H9 (cell line): Measurements from ENCODE around the gene UTP11. TPM values are rescaled to one million over a fixed set of nuclear protein-coding genes. Genes with fewer than 3 reads are reported as not detected.

Experiments
- DNase-seq: peaks from one replicate; pipeline ENCODE4 v3.0.0-alpha.2; 2017
- H2AFZ ChIP-seq: one replicate; pipeline ENCODE4 v1.6.1; 2013; ENCODE audit warnings: mild to moderate bottlenecking, low read length, control low read depth, moderate library complexity
- H2AK5ac ChIP-seq: 2 replicates; pipeline ENCODE4 v1.6.1; 2013; ENCODE audit warnings: low read length, control low read depth, mixed read lengths; ENCODE audit not compliant: insufficient read length
- H2BK120ac ChIP-seq: one replicate; pipeline ENCODE4 v1.6.1; 2013; ENCODE audit warnings: low read depth, mild to moderate bottlenecking, low read length, control low read depth, inconsistent platforms; ENCODE audit not compliant: poor library complexity, severe bottlenecking
- H2BK12ac ChIP-seq: 2 replicates; pipeline ENCODE4 v1.6.1; 2013; ENCODE audit warnings: low read length, control low read depth, mixed read lengths, low read depth; ENCODE audit not compliant: insufficient read length
- H2BK15ac ChIP-seq: 2 replicates; pipeline ENCODE4 v1.6.1; 2013; ENCODE audit warnings: low read depth, low read length, control low read depth
- H2BK20ac ChIP-seq: one replicate; pipeline ENCODE4 v1.6.1; 2013; ENCODE audit warnings: low read depth, mild to moderate bottlenecking, low read length, control low read depth, inconsistent platforms; ENCODE audit not compliant: poor library complexity, severe bottlenecking
- H2BK5ac ChIP-seq: 2 replicates; pipeline ENCODE4 v1.6.1; 2013; ENCODE audit warnings: low read length, control low read depth, mixed read lengths; ENCODE audit not compliant: insufficient read length
- H3K14ac ChIP-seq: 2 replicates; pipeline ENCODE4 v1.6.1; 2013; ENCODE audit warnings: low read length, control low read depth; ENCODE audit not compliant: insufficient read depth
- H3K18ac ChIP-seq: 2 replicates; pipeline ENCODE4 v1.6.1; 2013; ENCODE audit warnings: low read depth, mild to moderate bottlenecking, mixed read lengths, low read length, control low read depth; ENCODE audit not compliant: insufficient read length
- H3K23ac ChIP-seq: 2 replicates; pipeline ENCODE4 v1.6.1; 2013; ENCODE audit warnings: low read length, control low read depth, mixed read lengths, low read depth; ENCODE audit not compliant: insufficient read length
- H3K23me2 ChIP-seq: 2 replicates; pipeline ENCODE4 v1.6.1; 2013; ENCODE audit warnings: low read depth, mild to moderate bottlenecking, mixed read lengths, low read length, control low read depth; ENCODE audit not compliant: insufficient read length, poor library complexity, severe bottlenecking
- H3K27ac ChIP-seq: 2 replicates; pipeline ENCODE4 v1.5.1; 2013; ENCODE audit warnings: low read length, control low read depth, mixed read lengths, low read depth; ENCODE audit not compliant: insufficient read length
- H3K27me3 ChIP-seq: 2 replicates; pipeline ENCODE4 v1.6.1; 2013; ENCODE audit warnings: low read length, control low read depth, inconsistent platforms; ENCODE audit not compliant: insufficient read depth
- H3K4ac ChIP-seq: 2 replicates; pipeline ENCODE4 v1.6.1; 2013; ENCODE audit warnings: low read depth, mild to moderate bottlenecking, control low read depth, inconsistent platforms, low read length, moderate library complexity
- H3K4me1 ChIP-seq: 2 replicates; pipeline ENCODE4 v1.6.1; 2013; ENCODE audit warnings: low read length, control low read depth, inconsistent platforms; ENCODE audit not compliant: insufficient read depth
- H3K4me2 ChIP-seq: 2 replicates; pipeline ENCODE4 v1.6.1; 2013; ENCODE audit warnings: low read length, control low read depth, mixed read lengths; ENCODE audit not compliant: insufficient read length, insufficient read depth
- H3K56ac ChIP-seq: 2 replicates; pipeline ENCODE4 v1.6.1; 2013; ENCODE audit warnings: low read depth, mild to moderate bottlenecking, mixed read lengths, low read length, control low read depth; ENCODE audit not compliant: insufficient read length
- H3K79me1 ChIP-seq: 2 replicates; pipeline ENCODE4 v1.6.1; 2013; ENCODE audit warnings: low read depth, mild to moderate bottlenecking, moderate library complexity, low read length, control low read depth, inconsistent platforms; ENCODE audit not compliant: insufficient read depth, poor library complexity, severe bottlenecking
- H3K79me2 ChIP-seq: 2 replicates; pipeline ENCODE4 v1.6.1; 2013; ENCODE audit warnings: low read length, control low read depth, inconsistent platforms; ENCODE audit not compliant: insufficient read depth
- H3K9ac ChIP-seq: 2 replicates; pipeline ENCODE4 v1.6.1; 2013; ENCODE audit warnings: low read length, control low read depth, mixed read lengths; ENCODE audit not compliant: insufficient read length; ENCODE audit errors: extremely low read depth
- H3K9me3 ChIP-seq: one replicate; pipeline ENCODE4 v1.6.1; 2013; ENCODE audit warnings: low read depth, low read length, inconsistent platforms; ENCODE audit not compliant: control insufficient read depth
- H3T11ph ChIP-seq: one replicate; pipeline ENCODE4 v1.6.1; 2013; ENCODE audit warnings: mild to moderate bottlenecking, low read length, control low read depth, inconsistent platforms
- H4K20me1 ChIP-seq: one replicate; pipeline ENCODE4 v1.6.1; 2013; ENCODE audit not compliant: control insufficient read depth, insufficient read length, insufficient read depth
- H4K5ac ChIP-seq: 2 replicates; pipeline ENCODE4 v1.6.1; 2013; ENCODE audit warnings: low read depth, mild to moderate bottlenecking, mixed read lengths, low read length, control low read depth; ENCODE audit not compliant: insufficient read length
- H4K8ac ChIP-seq: replicated peaks from 2 replicates; pipeline ENCODE4 v1.6.1; 2013; ENCODE audit warnings: low read length, control low read depth, mixed read lengths, low read depth; ENCODE audit not compliant: insufficient read length
- H4K91ac ChIP-seq: 2 replicates; pipeline ENCODE4 v1.6.1; 2013; ENCODE audit warnings: low read depth, mild to moderate bottlenecking, moderate library complexity, mixed read lengths, low read length, control low read depth; ENCODE audit not compliant: insufficient read length
- H3K27ac Mint-ChIP-seq, 3 experiments: 2 replicates in 2 of 3; 3 replicates in 1 of 3; pipeline ENCODE4 v1.8.0; 2020 to 2021; ENCODE audit warnings: mixed read lengths in 3 of 3, mild to moderate bottlenecking in 1 of 3, moderate library complexity in 1 of 3
- H3K27me3 Mint-ChIP-seq: 2 replicates; pipeline ENCODE4 v1.8.0; 2021; ENCODE audit warnings: low read depth, mild to moderate bottlenecking, moderate library complexity, mixed read lengths
- H3K36me3 Mint-ChIP-seq, 3 experiments: 2 replicates in 2 of 3; 3 replicates in 1 of 3; pipeline ENCODE4 v1.8.0; 2020 to 2021; ENCODE audit warnings: low read depth in 3 of 3, mixed read lengths in 3 of 3; ENCODE audit not compliant: insufficient read depth in 1 of 3
- H3K4me1 Mint-ChIP-seq, 2 experiments: 2 replicates each; pipeline ENCODE4 v1.8.0; 2020; ENCODE audit warnings: mixed read lengths in 2 of 2
- H3K4me3 Mint-ChIP-seq, 2 experiments: 2 replicates in 1 of 2; 3 replicates in 1 of 2; pipeline ENCODE4 v1.8.0; 2020 to 2021; ENCODE audit warnings: mild to moderate bottlenecking in 2 of 2, mixed read lengths in 2 of 2, moderate library complexity in 1 of 2
- H3K9me3 Mint-ChIP-seq, 2 experiments: 2 replicates in 1 of 2; 3 replicates in 1 of 2; pipeline ENCODE4 v1.8.0; 2020; ENCODE audit warnings: mild to moderate bottlenecking in 2 of 2, mixed read lengths in 2 of 2, moderate library complexity in 1 of 2
- WGBS: extraction: QIAGEN DNeasy Blood & Tissue Kit; methylation state at CpG from one replicate; pipeline ENCODE4 v1.1.7; 2013; ENCODE audit warnings: missing lambda C conversion rate, low lambda C conversion rate, mixed read lengths; ENCODE audit not compliant: insufficient read length; ENCODE audit errors: extremely low coverage; 5-methylcytosine and 5-hydroxymethylcytosine counted together
- total RNA-seq: library from RNA; stranded (reverse); gene quantifications from 2 replicates; pipeline ENCODE4 v1.2.1, GENCODE V29; 2021
- TF ChIP-seq, protein P1 (sequence below): fragments of 200-600 bp; sonication (generic); conservative IDR thresholded peaks from 3 replicates; pipeline ENCODE4 v1.8.0; 2021; ENCODE audit warnings: antibody characterized with exemption, mild to moderate bottlenecking

Gene UTP11
- total RNA-seq, 1 experiment from 2014 or later = 63.1 TPM

GRCh38 chr1:38018864-38019343 lies 6.4 kb downstream of the UTP11 start:
- H3K27me3 ChIP-seq = no peaks in the 10 kb centered on the region
- no peak overlapping the region for H3K9ac ChIP-seq
- H2BK120ac ChIP-seq = no peak overlapping the region
- no CpG with 5 or more reads among the region's 6 CpGs for WGBS
- H3T11ph ChIP-seq = no peak overlapping the region
- no peak overlapping the region for H3K56ac ChIP-seq
- H4K20me1 ChIP-seq = no peaks in the 10 kb centered on the region
- no peak overlapping the region for H3K23ac ChIP-seq
- no peak overlapping the region for H2BK15ac ChIP-seq
- peaks cover 3 to 5% of the 10 kb centered on the region in 2 experiments; a peak in 3 of 4 replicates for H3K4me1 Mint-ChIP-seq
- H3K18ac ChIP-seq = no peak overlapping the region
- no peaks in the 10 kb centered on the region for H3K4me1 ChIP-seq
- no peak overlapping the region for H3K14ac ChIP-seq
- DNase-seq = no peak
- H3K23me2 ChIP-seq = no peaks in the 10 kb centered on the region
- H2BK20ac ChIP-seq = no peak overlapping the region
- H3K4me3 Mint-ChIP-seq = no peak overlapping the region
- H4K91ac ChIP-seq = no peak overlapping the region
- no peak overlapping the region for H3K4me2 ChIP-seq
- H4K5ac ChIP-seq = no peak overlapping the region
- no peak overlapping the region for H2AK5ac ChIP-seq
- H3K27ac Mint-ChIP-seq = no peak overlapping the region
- no peak overlapping the region for H3K4ac ChIP-seq
- no peaks in the 10 kb centered on the region for H3K9me3 Mint-ChIP-seq
- no peak overlapping the region for H2BK5ac ChIP-seq
- TF ChIP-seq, protein P1, sequence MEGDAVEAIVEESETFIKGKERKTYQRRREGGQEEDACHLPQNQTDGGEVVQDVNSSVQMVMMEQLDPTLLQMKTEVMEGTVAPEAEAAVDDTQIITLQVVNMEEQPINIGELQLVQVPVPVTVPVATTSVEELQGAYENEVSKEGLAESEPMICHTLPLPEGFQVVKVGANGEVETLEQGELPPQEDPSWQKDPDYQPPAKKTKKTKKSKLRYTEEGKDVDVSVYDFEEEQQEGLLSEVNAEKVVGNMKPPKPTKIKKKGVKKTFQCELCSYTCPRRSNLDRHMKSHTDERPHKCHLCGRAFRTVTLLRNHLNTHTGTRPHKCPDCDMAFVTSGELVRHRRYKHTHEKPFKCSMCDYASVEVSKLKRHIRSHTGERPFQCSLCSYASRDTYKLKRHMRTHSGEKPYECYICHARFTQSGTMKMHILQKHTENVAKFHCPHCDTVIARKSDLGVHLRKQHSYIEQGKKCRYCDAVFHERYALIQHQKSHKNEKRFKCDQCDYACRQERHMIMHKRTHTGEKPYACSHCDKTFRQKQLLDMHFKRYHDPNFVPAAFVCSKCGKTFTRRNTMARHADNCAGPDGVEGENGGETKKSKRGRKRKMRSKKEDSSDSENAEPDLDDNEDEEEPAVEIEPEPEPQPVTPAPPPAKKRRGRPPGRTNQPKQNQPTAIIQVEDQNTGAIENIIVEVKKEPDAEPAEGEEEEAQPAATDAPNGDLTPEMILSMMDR = peak; percentile 67
- no peak overlapping the region for H4K8ac ChIP-seq
- no peak overlapping the region for H3K27ac ChIP-seq
- H3K9me3 ChIP-seq = no peaks in the 10 kb centered on the region
- H2AFZ ChIP-seq = no peak overlapping the region
- peaks cover 7% of the 10 kb centered on the region for H3K79me1 ChIP-seq
- H2BK12ac ChIP-seq = no peak overlapping the region
- peaks cover 9% of the 10 kb centered on the region; the same call in 1 of the 2 replicates for H3K79me2 ChIP-seq
- peaks cover 32 to 83% (median 73%) of the 10 kb centered on the region in 3 experiments; a peak in 6 of 7 replicates for H3K36me3 Mint-ChIP-seq
- H3K27me3 Mint-ChIP-seq = no peaks in the 10 kb centered on the region
